ENCODE data around the gene DPEP3.

The DPEP3 gene

DNA sequence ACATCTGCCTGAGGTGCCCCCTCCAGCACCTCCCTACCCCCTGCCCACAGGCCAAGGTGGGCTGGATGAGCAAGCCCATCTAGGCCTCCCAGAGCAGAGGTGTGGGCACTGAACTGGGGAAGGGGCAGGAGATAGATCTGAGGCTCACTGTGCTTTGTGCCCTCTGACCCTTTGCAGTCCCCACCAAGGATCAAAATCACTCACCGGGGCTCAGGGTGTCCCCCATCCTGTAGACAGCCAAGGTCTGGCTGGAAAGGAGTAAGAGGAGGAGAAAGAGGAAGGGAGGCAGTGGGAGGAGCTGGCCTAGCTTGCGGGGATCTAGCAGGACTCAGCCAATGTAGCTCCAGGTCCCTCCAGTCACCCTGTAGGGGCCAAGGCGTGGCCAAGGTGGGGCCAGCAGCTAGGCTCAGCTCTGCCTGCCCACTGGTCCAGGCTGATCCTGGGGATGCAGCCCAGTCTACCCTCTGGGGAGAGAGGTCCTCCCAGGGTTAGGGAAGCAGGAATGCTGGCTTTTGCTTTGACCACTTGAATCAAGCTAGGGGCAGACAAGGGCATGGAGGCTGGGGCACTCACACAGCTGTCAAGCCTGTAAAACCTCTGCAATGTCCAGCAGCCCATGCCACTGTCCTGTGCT, 13.6 kb downstream of the DPEP3 start:
- no peak for DNase-seq (ENCODE audit: low read depth in 2 of 2)

- DNase-seq (ENCODE audit: low read depth in 2 of 2) = no peak
Observed at GRCh38 chr16:67965668-67966548, 14.4 kb downstream of the DPEP3 start.

DNA sequence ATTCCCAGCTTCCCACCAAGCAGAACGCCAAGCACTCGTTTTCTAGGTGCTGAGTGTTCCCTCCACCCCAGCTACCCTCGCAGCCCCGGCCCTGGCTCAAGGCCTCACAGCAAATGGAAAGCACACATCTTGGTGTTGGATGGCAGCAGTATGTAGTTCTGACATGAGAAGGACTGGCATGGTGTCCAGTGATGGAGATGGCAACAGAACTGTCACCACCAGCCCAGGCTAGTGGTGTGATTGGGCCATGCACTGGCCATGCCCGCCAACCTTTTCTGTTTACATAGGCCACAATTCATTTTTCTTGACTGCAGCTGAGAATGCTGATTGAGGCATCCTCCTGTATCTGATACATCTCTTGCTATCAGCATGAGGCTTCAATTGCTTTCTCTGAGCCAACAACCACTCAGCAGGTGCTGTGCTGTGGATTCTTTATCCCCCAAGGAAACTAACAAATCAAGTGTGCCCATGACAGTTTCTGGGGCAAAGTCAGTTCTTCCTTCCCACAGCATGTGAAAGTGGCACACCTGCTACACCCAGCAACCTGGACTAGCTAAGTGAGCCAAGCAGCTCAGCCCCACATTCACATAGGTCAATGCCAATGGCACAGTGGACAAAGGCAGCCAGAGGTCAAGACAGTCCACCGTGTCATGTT, 15.7 kb downstream of the DPEP3 start:
- DNase-seq (ENCODE audit: low read depth in 2 of 2) = no peak

- no peak for DNase-seq (ENCODE audit: low read depth in 2 of 2)
Observed at GRCh38 chr16:67963662-67964321, 16.5 kb downstream of the DPEP3 start.

DNA sequence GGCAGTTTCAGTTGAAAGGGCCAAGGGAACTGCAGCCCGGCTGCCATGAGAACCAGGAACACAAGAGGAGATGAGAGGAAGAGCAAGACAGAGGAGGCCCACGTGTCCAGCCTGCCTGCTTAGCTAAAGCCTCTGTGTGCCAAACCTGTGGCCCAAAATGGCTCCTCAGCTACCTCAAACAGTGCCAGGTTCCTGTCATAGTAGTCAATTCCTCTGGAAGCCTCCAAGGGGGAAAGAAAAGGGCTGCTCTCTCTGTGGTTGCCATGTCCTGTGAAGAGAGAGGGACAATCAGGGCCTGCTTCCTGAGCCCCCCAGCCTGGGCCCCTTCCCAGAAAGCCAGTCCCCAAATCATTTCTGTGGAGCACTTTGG, 17.0 kb downstream of the DPEP3 start:
- DNase-seq (ENCODE audit: low read depth in 2 of 2) = no peak

DNA sequence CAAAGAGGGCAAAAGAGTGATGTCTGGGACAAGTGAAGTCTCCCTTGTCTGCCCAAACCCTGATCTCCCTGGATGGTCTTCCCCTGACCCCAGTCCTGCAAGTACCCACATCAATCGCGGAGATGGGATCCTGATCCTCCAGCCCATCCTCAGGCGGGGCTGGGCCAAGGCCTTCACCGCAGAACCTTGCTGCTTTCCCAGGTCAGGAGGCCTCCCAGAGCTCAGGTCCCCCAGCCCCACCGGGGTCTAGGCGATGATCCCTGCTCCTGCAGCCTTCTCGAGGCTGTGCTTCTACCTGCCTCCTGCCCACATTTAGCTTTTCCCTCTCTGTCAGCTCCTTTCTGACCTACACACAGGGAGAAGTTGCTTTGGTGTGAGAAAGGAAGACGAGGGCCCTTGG, 18.2 kb downstream of the DPEP3 start:
- DNase-seq (ENCODE audit: low read depth in 2 of 2) = no peak

- no peak for DNase-seq (ENCODE audit: low read depth in 2 of 2)
Observed at GRCh38 chr16:67961551-67961957, 18.7 kb downstream of the DPEP3 start.

DNA sequence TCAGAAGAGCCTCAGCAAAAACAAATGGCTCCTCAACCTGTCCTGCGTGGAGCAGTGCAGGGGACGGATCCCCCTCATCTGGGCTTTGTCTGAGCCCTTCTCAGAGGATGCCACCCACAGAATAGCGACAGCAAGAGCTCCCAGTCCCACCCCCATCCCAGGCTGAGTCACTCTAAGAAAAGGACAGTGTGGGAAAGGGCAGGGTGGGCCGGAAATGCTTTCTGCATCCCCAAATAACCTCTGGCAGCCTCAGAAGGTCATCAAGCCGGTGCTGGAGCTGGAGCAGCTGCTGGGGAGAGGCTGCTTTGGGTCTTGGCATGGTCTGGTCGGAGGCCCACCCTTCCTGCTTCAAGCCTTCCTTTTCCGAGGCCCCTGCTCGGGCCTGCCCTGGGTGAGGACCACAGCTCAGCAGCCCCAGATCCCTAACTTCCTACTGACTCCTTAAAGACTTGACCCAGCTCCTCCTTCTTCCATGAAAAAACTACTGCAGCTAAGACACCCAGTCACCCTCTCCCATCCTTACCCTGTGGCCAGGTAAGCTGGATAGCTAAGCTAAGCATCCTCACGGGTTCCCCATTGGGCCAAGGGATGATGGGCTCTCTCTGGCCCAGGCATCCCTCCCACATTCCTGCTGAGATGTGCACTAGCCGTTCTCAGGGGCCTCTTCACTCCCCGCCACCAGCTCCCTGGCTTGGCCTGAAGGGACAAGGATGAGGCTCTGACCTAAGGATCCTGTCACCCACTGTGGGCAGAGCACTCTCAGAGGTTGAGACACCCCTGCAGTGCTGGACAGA, 20.6 kb downstream of the DPEP3 start:
- DNase-seq (ENCODE audit: low read depth in 2 of 2) = no peak

DNA sequence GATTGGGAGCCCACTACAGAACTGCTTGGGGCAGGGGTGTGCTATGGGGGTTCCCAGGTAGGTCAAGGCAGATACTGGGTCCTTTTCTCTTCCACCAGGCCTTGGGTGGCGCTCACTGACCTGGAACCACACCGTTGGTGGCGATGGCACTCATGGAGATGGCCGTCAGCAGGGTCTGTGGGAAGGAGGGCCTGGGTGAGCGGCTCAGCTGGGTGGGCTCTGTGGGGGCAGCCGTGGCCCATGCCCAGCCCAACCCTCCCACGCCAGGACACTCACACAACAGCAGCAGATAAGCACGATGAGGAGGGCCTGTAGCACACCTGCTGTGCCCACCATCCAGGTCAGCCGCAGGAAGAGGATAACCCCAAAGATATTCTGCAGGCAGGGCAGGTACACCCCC, 22.7 kb downstream of the DPEP3 start:
- DNase-seq (ENCODE audit: low read depth in 2 of 2) = no peak

- DNase-seq (ENCODE audit: low read depth in 2 of 2) = no peak
Observed at GRCh38 chr16:67954421-67955196, 25.7 kb downstream of the DPEP3 start.

DNA sequence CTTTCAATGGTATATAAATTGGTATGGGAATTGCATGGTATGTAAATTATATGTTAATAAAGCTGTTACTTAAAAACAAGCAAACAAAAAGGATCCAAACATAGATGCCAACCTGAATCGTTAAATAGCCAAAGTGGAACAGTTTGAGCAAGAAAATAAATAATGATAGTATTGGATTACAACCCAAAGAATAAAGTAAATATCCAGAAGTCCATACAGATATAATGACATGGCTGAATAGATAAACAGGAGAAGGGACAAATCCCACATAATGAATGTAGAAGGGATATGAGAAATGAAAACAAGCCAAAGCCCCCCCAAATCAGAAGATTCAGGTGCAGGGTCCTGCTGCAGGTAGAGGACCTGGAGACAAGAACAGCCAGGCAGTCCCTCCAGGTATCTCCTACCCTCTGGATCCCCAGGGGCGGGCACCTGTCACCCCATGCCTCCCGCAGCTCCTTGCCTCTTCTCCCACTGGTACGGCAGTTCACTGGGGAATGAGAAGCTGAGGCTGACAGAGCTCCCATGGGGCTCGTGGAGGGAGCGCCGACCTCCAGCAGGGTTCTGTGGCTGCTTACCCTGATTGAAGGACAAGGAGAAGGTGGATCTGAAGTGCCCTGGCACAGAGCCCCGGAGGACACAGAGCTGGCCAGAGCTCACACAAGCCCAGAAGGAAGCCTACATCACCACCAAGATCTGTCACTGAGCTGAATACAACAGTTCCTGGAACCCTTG, 26.5 kb downstream of the DPEP3 start:
- DNase-seq (ENCODE audit: low read depth in 2 of 2) = no peak

- DNase-seq (ENCODE audit: low read depth in 2 of 2) = no peak
Observed at GRCh38 chr16:67951485-67951884, 28.8 kb downstream of the DPEP3 start.

DNA sequence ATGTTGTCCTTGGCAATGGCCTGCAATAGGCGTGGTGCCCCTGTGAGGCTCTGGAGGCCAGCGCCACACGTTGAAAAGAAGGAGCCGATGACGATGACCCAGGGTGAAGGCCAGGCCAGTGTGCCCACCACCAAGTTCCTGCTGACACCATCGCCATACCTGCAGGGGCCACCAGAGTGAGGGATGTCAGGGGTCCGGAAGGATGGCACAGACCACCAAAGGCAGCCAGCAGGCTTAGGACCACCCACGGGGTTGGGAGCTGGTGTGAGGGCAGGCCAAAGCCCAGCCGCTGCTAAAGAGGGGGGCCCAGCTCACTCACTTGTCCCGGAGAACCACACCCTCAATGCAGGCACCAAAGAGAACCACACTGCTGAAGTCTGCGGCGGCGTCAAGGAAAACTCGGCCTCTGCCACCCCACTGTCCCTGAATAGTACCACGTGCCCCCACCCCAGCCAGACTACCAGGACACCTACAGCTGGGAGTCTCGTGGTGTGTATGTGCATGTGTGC, 29.9 kb downstream of the DPEP3 start:
- no peak for DNase-seq (ENCODE audit: low read depth in 2 of 2)

DNA sequence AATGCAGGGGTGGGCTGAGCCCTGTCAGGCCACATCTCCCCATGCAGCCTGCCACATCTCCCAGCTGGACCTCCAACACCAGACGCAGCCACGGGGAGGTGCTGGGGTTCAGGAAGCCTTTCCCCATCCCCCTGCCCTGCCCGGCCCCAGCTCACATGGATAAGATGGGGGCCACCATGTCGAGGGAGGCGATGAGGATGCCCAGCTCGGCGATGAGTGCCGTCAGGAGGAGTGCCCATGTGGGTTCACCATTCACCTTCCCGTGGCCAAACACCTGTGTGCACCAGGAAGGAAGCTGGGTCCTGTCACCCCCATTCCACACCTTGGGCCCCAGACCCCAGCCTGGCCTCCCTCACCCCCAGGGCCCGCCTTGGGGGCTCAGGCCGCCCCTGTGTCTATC, 30.7 kb downstream of the DPEP3 start:
- no peak for DNase-seq (ENCODE audit: low read depth in 2 of 2)

DNA sequence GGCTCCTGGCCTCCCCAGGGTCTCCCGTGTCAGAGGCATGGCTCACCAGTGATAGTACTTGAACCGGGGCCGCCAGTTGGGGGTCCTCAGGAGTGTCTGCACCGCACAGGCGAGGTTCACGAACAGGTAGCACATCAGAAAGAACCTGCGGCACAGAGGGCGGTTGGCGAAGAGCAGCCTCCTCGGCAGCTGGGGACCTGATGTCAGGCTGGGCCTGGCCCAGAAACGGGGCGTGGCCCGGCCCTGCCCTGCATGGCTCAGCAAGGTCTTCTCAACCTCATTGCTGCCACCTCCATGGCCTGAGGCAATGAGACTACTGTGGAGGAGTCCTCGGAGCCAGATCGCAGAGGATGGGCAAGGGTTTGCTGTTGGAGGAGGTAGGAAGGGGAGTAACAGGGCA, 32.3 kb downstream of the DPEP3 start:
- no peak for DNase-seq (ENCODE audit: low read depth in 2 of 2)

- DNase-seq (ENCODE audit: low read depth in 2 of 2) = no peak
Observed at GRCh38 chr16:67946966-67947558, 33.2 kb downstream of the DPEP3 start.

GRCh38 chr16:67946128-67946569, 34.1 kb downstream of the DPEP3 start:
- no peak for DNase-seq (ENCODE audit: low read depth in 2 of 2)

DNA sequence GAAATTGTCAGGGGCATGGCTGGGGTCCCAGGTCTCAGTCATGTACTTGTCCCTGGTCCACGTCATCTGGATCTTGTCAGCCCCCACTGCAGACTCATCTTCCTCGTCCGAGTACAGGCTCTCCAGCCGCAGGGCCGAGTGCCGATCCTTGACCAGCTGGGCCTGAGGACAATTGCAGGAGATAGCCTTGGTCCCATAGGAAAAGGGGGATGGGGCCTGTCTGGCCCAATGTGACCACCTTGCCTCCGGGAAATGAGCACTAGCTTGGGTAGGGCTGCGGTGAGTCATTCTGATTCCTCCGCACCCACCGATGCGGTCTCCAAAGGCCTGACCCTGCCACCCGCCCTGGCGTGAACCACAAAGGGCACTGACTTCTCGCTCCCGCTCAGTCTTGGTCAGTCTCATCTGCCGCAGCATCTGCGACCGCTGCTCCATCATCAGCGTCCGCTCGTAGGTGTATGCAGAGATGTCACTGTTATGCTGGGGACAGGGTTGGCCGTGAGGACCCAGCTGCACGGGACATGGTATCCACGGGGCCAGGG, 34.8 kb downstream of the DPEP3 start:
- no peak for DNase-seq (ENCODE audit: low read depth in 2 of 2)

All from stimulated activated CD8-positive, alpha-beta memory T cell treated with anti-CD3 and anti-CD28 coated beads, Interleukin-15, amount 100 ng/mL, for 4 hours (primary cell).